Measurements from ENCODE around the gene GALNT17. TPM values are rescaled to one million over a fixed set of nuclear protein-coding genes. Genes with fewer than 3 reads are reported as not detected.
A peak's percentile ranks its signal among the peaks of the same experiment; 100 is the strongest.

The GALNT17 gene
- total and polyA plus RNA-seq, 2 experiments from 2014 or later, result 11.1 to 65.6 TPM

DNA sequence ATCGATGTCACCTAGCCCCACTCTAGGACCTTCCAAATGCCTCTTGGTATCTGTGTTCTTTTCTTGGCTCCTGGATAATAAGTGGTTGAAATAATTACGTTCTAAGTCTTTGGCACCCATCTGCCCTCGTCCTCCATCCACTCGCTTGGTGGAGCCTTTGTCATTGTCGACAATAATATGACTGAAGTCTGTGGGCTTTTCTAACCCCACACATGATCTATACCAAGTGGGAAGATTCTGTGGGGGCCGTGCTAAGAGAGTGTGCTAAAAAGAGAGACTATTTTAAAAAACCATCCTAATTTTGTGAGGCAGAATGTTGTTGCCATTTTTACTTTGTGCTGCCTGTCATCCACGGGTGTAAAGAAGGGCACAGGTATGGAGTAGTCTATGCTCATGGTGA is 113.1 kb downstream of the GALNT17 start:
- H3K4me3 ChIP-seq, result no peak overlapping the region
- H3F3A ChIP-seq (replicated peaks; ENCODE audit: low read depth), result no peaks in the 10 kb centered on the region
- no peaks in the 10 kb centered on the region for H3K27me3 ChIP-seq (ENCODE audit: insufficient read depth)
- no peak overlapping the region for H3K4me2 ChIP-seq
- peaks cover 97% of the 10 kb centered on the region for H3K79me2 ChIP-seq (replicated peaks; ENCODE audit: insufficient read depth)
- no peaks in the 10 kb centered on the region for H3K36me3 ChIP-seq (ENCODE audit: insufficient read depth)
- Mint-ChIP-seq H3K36me3 (ENCODE audit: low read depth) (peaks cover 31% of the 10 kb centered on the region), H3K4me3 (no peak overlapping the region), H3K4me1 (peaks cover 23% of the 10 kb centered on the region), H3K9me3 (peaks cover 8% of the 10 kb centered on the region; the same call in 1 of the 3 replicates), H3K27me3 (ENCODE audit: insufficient read depth, low read depth, poor library complexity) (peaks cover 6% of the 10 kb centered on the region), H3K27ac (0 out of 2 replicates have a peak overlapping the region, but pooled peaks have one; percentile 38)
- no peak for DNase-seq (ENCODE audit: low spot score)
- no peak overlapping the region for H2AFZ ChIP-seq
- TF ChIP-seq EZH2phosphoT487 (IDR thresholded peaks at IDR 0.05; ENCODE audit: unreplicated experiment), result no peak
- TF ChIP-seq ZNF331 (CRISPR knock-in tag; IDR thresholded peaks at IDR 0.05; ENCODE audit: low read depth), result no peak
- TF ChIP-seq STAT1 (IDR thresholded peaks at IDR 0.05; ENCODE audit: unreplicated experiment), result no peak
- TF ChIP-seq NANOG (IDR thresholded peaks at IDR 0.05; ENCODE audit: borderline replicate concordance), result no peak
- no peak for TF ChIP-seq CREB1 (CRISPR knock-in tag; IDR thresholded peaks at IDR 0.05; ENCODE audit: low read depth)
- TF ChIP-seq POLR2AphosphoS5 (IDR thresholded peaks at IDR 0.05; ENCODE audit: low read depth), result no peak
- no peak for TF ChIP-seq ZNF462 (CRISPR knock-in tag; IDR thresholded peaks at IDR 0.05)
- TF ChIP-seq JUNB (IDR thresholded peaks at IDR 0.05; ENCODE audit: unreplicated experiment), result no peak
- TF ChIP-seq, protein P1, sequence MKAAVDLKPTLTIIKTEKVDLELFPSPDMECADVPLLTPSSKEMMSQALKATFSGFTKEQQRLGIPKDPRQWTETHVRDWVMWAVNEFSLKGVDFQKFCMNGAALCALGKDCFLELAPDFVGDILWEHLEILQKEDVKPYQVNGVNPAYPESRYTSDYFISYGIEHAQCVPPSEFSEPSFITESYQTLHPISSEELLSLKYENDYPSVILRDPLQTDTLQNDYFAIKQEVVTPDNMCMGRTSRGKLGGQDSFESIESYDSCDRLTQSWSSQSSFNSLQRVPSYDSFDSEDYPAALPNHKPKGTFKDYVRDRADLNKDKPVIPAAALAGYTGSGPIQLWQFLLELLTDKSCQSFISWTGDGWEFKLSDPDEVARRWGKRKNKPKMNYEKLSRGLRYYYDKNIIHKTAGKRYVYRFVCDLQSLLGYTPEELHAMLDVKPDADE (IDR thresholded peaks at IDR 0.05), result no peak
- TF ChIP-seq, protein P2, sequence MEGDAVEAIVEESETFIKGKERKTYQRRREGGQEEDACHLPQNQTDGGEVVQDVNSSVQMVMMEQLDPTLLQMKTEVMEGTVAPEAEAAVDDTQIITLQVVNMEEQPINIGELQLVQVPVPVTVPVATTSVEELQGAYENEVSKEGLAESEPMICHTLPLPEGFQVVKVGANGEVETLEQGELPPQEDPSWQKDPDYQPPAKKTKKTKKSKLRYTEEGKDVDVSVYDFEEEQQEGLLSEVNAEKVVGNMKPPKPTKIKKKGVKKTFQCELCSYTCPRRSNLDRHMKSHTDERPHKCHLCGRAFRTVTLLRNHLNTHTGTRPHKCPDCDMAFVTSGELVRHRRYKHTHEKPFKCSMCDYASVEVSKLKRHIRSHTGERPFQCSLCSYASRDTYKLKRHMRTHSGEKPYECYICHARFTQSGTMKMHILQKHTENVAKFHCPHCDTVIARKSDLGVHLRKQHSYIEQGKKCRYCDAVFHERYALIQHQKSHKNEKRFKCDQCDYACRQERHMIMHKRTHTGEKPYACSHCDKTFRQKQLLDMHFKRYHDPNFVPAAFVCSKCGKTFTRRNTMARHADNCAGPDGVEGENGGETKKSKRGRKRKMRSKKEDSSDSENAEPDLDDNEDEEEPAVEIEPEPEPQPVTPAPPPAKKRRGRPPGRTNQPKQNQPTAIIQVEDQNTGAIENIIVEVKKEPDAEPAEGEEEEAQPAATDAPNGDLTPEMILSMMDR (conservative IDR thresholded peaks at IDR 0.05; ENCODE audit: low read depth in 2 of 2), result no peak
- H3K9me2 ChIP-seq (ENCODE audit: insufficient read depth), result no peaks in the 10 kb centered on the region
- no peaks in the 10 kb centered on the region for H4K20me1 ChIP-seq (replicated peaks; ENCODE audit: insufficient read depth)
- peaks cover 21% of the 10 kb centered on the region for H3K4me1 ChIP-seq (ENCODE audit: insufficient read depth)
- H3K27ac ChIP-seq (ENCODE audit: low read depth), result no peak overlapping the region
- no peak for ATAC-seq

All from GM23338 (cell line).